Measurements from ENCODE around the gene LRP2.

DNA sequence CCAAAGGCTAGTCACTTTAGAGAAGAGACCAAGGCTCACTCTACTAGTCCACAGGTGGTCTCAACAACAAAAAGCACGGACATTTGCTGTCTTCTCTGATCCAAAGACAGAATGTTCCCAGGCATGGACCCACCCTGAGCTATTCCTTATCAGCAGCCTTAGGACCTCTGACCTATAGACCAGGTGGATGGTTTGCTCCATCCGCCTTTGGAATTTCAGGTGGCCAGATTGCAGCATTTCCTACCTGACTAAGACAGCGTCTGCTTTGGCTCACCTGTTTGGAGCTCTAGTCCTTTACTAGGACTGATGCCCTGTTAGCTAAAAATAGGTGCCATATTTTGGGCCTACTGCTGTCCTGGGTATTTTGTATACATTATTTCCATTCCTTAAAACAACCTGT lies 44.6 kb upstream of the LRP2 start:
- TF ChIP-seq ZNF600 (tag by site-specific recombination; IDR thresholded peaks at IDR 0.05) (no peak), ZNF10 (tag by site-specific recombination; IDR thresholded peaks at IDR 0.05) (no peak), ZNF311 (tag by site-specific recombination; IDR thresholded peaks at IDR 0.05; ENCODE audit: borderline replicate concordance) (no peak), SP2 (tag by site-specific recombination; IDR thresholded peaks at IDR 0.05) (no peak), ZNF341 (tag by site-specific recombination; IDR thresholded peaks at IDR 0.05; ENCODE audit: low read depth) (no peak), SETDB1 (IDR thresholded peaks at IDR 0.05; ENCODE audit: insufficient read length, low read length) (no peak), ZBTB21 (tag by site-specific recombination; IDR thresholded peaks at IDR 0.05) (no peak), ZNF121 (tag by site-specific recombination; IDR thresholded peaks at IDR 0.05) (no peak), ZNF654 (tag by site-specific recombination; IDR thresholded peaks at IDR 0.05; ENCODE audit: low read depth) (no peak)
- TF ChIP-seq, protein P1, sequence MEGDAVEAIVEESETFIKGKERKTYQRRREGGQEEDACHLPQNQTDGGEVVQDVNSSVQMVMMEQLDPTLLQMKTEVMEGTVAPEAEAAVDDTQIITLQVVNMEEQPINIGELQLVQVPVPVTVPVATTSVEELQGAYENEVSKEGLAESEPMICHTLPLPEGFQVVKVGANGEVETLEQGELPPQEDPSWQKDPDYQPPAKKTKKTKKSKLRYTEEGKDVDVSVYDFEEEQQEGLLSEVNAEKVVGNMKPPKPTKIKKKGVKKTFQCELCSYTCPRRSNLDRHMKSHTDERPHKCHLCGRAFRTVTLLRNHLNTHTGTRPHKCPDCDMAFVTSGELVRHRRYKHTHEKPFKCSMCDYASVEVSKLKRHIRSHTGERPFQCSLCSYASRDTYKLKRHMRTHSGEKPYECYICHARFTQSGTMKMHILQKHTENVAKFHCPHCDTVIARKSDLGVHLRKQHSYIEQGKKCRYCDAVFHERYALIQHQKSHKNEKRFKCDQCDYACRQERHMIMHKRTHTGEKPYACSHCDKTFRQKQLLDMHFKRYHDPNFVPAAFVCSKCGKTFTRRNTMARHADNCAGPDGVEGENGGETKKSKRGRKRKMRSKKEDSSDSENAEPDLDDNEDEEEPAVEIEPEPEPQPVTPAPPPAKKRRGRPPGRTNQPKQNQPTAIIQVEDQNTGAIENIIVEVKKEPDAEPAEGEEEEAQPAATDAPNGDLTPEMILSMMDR (tag by site-specific recombination; IDR thresholded peaks at IDR 0.05): no peak

Measured in HEK293 (cell line).